NCI-H1417 treated with DMSO at 0.1 percent for 48 hours (cell line): ENCODE results near the gene SYNE2.

Experiments
- DNase-seq: peaks from one replicate; lab custom pipeline; 2025; lab: John Stamatoyannopoulos, UW

Gene SYNE2

GRCh38 chr14:64218344-64219240 is 365.8 kb downstream of the SYNE2 start:
- no peak for DNase-seq

- DNase-seq: no peak
These were observed 367.3 kb downstream of the SYNE2 start for GRCh38 chr14:64220056-64220455.

- DNase-seq: no peak
These were observed 367.7 kb downstream of the SYNE2 start for GRCh38 chr14:64220466-64220865.

DNA sequence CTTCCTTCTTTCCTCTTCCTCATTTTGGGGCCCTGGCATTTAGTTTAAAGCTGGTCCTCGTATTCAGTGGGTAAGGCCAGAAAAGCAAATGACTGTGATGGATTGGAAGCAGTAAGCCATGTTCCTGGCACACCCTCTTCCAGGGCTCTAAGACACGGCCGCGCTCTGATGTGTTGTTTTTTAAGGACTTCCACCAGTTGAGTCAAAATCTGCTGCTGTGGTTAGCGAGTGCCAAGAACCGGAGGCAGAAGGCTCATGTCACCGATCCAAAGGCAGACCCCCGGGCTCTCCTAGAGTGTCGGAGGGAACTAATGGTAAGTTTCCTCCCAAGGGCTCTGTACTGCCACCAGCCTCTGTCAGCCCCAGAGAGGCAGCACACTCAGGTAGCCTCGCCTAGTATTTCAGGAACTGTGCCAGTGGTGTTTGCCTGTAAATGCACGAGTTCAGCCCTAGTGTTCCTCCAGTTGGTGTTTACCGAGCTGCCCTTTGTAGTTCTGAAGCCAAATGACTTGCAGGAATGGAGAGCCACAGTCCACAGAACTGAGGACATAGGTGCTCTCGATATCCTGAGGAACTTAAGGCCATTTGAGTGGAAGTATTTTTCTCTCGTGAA is 368.7 kb downstream of the SYNE2 start:
- DNase-seq: no peak

GRCh38 chr14:64225151-64225757 is 372.4 kb downstream of the SYNE2 start:
- DNase-seq: no peak

GRCh38 chr14:64227856-64228255 is 375.1 kb downstream of the SYNE2 start:
- no peak for DNase-seq

DNA sequence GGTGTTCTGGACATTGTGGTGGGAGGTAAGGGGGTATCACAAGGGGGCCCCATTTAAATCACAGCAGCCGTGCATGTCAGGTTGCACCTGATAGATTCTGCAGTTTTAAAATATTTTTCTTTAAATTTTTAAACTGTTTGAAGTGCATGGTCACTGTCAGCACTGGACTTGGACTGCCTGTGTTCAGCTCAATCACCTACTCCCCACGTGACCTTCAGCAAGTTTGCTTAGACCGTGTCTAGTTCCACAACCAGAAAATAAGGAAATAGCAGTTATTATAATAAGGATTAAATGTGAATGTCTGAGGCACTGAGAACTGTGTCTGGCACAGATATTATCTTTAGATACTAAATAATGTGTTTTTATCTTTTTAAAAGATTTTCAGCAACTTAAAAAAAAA is 376.7 kb downstream of the SYNE2 start:
- DNase-seq: no peak

DNA sequence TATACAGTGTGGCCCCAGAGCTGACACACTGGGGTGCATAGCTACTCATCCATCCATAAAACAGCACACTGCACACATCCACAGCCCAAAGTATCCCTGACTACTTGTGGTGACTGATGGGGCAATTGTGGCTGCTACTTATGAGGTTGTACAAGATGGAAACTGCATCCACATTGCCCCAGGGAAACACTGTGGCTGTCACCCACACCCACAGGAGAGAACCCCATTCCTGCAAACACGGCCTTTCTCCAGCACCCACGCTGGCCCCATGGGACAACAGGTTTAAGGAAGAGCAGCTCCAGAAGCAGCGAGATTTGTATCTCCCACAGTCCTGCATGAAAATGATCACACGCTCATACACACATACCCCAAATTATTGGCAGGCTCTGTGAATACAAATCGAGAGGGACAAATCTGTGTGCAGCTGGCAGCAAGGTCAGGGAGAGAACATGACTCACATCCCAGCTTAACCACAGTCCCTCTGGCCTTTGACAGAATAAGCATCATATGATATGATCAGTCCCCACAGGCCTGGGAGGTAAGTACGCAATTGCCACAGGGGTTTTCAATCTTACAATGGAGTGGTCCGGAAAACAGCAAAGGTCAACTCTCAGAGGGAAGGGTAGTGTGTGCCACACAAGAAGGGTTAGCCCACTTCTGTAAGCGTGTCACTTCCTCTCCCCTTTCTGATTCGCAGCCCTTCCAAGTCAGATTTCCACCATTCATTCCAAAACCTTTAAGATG is 379.5 kb downstream of the SYNE2 start:
- DNase-seq: no peak

GRCh38 chr14:64232944-64233343 is 380.1 kb downstream of the SYNE2 start:
- no peak for DNase-seq

GRCh38 chr14:64233531-64234190 is 380.9 kb downstream of the SYNE2 start:
- DNase-seq: no peak

DNA sequence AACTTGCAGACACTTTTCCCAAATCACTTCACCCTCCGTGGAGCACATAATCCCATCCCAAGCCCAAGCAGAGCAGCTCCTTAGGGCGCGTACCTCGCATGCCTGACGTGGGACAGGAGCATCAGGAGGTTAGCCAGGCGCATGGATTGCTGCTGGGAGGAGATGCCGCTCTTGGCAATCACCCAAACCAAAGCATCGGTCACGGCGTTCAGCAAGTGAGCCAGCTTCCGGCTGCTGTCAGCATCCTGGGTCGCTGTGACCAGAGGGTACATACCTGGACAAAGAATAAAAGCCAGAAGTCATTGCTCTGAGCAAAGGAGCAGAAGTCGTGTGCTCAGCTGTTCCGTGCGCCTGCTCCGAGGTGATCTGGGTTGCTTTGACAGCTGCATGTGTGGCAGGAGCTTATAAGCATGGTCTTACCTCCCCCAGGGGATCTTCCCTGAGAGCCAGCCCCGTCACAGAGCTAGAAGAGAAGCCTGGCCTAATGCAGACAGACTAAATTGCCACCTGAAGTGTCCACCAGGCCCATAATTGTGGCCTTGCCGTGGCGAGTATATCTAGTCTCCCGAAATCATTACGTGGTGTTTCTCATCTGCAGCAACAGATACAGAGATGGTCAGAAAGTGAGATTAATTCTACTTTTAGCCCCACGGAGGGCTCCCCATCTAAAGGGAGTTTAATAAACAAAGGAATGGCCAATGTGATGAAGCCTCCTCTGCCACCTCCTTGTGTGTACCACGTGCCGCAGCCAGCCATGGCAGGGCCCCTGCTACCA is 382.3 kb downstream of the SYNE2 start:
- DNase-seq: no peak

DNA sequence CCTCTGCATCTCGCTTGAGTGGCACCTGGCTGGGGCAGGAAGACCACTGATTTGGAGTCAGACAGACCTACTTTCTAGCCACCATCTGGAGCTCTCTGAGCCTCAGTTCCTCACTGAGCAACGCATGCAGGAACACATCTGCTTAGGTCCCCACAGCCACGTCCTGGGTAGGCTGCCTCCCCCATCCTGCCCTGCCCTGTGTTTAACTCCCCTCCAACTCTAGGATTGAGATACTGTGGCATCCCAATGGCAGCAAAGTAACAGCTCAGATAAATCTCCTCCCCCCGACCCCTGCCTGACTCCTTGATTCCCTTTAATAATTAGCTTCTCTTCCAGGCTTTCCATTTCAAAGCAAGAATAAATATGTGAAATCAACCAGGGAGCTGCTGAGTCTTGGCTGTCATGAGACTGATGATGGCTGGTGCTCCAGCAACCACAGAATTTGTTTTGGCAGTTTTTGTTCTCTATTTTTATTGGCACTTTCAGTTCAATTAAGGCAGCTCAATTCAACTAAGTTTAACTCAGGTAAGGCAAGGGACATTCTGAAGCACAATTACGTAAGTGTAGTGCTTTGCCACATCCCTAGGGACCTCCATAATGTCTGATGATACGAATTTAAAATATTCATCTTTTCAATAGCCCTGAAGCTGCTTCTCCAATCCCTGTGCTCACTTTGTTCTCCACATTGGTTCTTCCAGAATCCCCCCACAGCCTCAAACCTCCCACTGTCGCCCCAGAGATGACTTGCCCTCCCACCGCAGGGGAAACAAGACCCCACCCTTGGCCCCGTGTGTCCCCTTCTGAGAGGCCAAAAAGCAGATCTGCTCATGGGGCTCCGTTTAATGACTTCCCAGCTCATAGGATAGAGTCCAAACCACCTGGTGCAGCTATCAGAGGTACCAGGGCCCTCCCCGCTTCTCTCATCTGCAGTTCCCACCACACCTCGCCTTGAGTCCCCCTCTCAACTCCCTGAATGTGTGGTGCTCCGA is 383.1 kb downstream of the SYNE2 start:
- no peak for DNase-seq

DNA sequence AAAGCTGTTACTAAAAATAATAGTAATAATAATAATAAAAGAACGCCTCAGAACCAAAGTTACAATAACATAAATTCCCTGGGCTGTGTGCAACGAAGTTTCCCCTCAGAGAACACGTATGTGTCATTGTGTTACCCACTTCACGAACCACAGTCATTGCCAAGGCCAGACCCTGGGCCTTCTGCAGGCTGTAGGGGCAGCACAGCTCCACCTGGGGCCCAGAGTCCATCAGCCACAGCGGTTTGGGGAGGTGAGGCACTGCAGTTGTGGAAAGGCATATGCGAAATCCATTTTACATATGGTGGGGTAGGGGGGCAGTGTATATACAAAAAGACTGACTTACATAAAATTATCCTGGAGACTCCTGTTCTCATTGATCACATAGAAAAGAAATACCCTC is 385.2 kb downstream of the SYNE2 start:
- no peak for DNase-seq

- DNase-seq: no peak
These were observed 385.8 kb downstream of the SYNE2 start for GRCh38 chr14:64238631-64239030.

DNA sequence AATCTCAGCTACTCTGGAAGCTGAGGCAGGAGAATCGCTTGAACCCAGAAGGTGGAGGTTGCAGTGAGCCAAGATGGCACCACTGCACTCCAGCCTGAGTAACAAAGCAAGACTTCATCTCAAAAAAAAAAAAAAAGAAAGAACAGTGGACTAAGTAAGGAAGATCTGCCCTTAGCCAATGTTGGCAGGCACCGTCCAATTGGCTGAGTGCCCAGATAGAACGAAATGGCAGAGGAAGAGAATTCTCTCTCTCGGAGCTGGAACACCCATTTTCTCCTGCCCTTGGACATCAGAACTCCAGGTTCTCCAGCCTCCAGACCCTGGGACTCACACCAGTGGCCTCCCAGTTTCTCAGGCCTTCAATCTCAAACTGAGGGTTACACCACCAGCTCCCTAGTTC is 391.5 kb downstream of the SYNE2 start:
- DNase-seq: no peak

GRCh38 chr14:64245491-64245890 is 392.7 kb downstream of the SYNE2 start:
- DNase-seq: no peak

GRCh38 chr14:64246688-64247087 is 393.9 kb downstream of the SYNE2 start:
- DNase-seq: no peak

DNA sequence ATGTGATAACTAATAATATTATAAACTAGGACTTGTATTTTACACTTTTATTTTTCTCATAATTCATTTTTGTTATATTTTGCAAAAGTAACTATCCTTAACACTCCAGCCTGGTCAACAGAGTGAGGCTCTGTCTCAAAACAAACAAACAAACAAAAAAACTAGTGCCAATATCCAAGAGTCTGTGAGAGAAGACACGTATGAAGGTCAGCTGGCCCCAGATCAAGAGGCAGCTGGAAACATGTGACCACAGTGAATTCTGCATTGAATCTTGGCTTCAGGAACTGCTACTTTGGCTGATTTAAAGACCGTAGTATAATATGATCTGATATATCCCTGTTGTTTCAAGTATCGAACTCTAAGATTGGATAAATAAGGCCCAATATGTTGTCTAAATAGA is 394.4 kb downstream of the SYNE2 start:
- no peak for DNase-seq

DNA sequence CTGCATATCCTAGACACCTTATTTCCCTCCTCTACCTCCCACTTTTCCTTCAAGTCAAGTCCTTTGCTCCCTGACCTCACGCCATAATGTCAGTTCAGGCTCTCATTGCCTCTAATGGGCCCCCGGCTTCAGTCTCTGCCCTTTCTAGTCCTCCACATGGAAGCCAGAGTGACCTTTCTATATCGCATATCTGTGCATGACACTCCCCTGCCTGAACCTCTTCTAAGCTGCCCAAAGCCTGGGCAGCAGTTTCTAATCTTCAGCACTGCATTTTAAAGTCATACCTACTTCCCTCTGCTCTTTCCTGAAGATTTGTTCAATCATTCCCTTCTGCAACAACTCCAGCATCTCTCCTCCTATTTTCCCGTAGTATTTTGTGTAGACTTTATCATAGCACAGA is 395.9 kb downstream of the SYNE2 start:
- DNase-seq: no peak

DNA sequence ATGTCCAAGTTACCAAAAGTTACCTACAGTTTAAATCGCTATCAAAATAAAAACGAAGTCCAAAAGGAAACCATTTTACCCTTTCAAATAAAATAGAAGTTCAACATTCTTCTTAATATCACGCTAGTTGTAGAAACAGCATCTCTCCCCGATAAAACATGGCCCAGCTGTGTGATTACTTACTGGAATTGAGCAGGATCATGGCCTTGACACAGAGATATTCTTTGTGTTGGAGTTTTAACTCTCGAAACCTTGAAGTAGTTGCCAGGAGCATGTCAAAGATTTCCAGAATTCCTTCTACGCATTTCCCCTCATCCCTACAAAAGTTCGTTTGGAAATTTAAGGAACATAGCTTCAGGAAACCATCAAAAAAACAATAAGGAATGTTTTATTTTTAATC is 396.6 kb downstream of the SYNE2 start:
- DNase-seq: no peak
